ENCODE results near the gene MAPK4. TPM values are rescaled to one million over a fixed set of nuclear protein-coding genes. Genes with fewer than 3 reads are reported as not detected.

The MAPK4 gene
- total RNA-seq, 1 experiment from 2014 or later: not detected

GRCh38 chr18:50737127-50737526 lies 177.2 kb downstream of the MAPK4 start:
- Histone ChIP-seq H4K20me1 (ENCODE audit: insufficient read depth) (no peaks in the 10 kb centered on the region), H3K4me2 (no peak overlapping the region), H3K27me3 (ENCODE audit: insufficient read depth, low read depth) (no peaks in the 10 kb centered on the region), H3F3A (ENCODE audit: insufficient read depth, low read depth) (no peaks in the 10 kb centered on the region), H3K79me2 (ENCODE audit: low read depth) (no peaks in the 10 kb centered on the region), H3K27ac (no peak overlapping the region), H3K36me3 (ENCODE audit: low read depth) (no peaks in the 10 kb centered on the region), H3K4me1 (replicated peaks; ENCODE audit: insufficient read depth) (no peaks in the 10 kb centered on the region), H2AFZ (no peak overlapping the region), H3K9me2 (ENCODE audit: insufficient read depth) (no peaks in the 10 kb centered on the region), H3K4me3 (no peak overlapping the region), H3K9me3 (ENCODE audit: insufficient read depth, low read depth) (no peaks in the 10 kb centered on the region)
- BruUV-seq (replicated peaks): no TSS peak
- ChIA-PET CTCF (no interaction called here), POLR2A (ENCODE audit: unreplicated experiment) (no interaction called here)
- no peak for DNase-seq
- intact Hi-C loops (cut with micrococcal nuclease; ENCODE audit: unreplicated experiment): no loop called here
- TF ChIP-seq EZH2 (IDR thresholded peaks at IDR 0.05; ENCODE audit: low read depth): no peak
- TF ChIP-seq CTCF (conservative IDR thresholded peaks at IDR 0.05): no peak

DNA sequence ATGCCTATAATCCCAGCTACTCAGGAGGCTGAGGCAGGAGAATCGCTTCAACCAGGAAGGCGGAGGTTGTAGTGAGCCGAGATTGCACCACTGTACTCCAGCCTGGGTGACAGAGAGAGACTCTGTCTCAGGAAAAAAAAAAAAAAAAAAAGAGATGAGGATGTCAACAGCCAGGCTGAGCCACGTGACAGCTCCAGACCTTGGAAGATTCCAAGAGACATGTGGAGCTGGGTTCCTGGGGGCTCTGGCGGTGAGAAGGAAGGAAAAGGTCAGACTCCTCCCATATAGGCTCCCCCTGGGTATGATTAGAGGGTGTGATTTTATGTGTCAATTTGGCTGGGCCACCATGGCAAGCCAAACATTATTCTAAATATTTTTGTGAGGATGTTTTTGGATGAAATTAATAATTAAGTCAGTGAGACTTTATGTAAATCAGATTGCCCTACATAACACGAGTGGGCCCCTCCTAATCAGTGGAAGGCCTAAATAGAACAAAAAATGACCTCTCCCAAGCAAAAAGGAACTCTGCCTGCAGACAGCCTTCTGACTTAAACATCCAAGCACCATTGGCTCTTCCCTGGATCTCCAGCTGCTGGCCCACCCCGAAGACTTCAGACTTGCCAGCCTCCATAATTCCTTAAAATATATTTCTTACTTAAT lies 178.3 kb downstream of the MAPK4 start:
- no peak overlapping the region for H3K27ac ChIP-seq
- BruUV-seq (replicated peaks): no TSS peak
- H2AFZ ChIP-seq: no peak overlapping the region
- intact Hi-C loops (cut with micrococcal nuclease; ENCODE audit: unreplicated experiment): no loop called here
- H3K4me1 ChIP-seq (replicated peaks; ENCODE audit: insufficient read depth): no peaks in the 10 kb centered on the region
- TF ChIP-seq CTCF (conservative IDR thresholded peaks at IDR 0.05) (no peak), EZH2 (IDR thresholded peaks at IDR 0.05; ENCODE audit: low read depth) (no peak)
- H3K36me3 ChIP-seq (ENCODE audit: low read depth): no peaks in the 10 kb centered on the region
- no peaks in the 10 kb centered on the region for H3K9me3 ChIP-seq (ENCODE audit: insufficient read depth, low read depth)
- ChIA-PET POLR2A (ENCODE audit: unreplicated experiment) (interaction anchor here (0.6 kb wide), 1 partner anchor 1177 kb away, joined by 5 read pairs; no protein-coding TSS in a partner anchor), CTCF (no interaction called here)
- no peaks in the 10 kb centered on the region for H3F3A ChIP-seq (ENCODE audit: insufficient read depth, low read depth)
- no peak for DNase-seq
- H3K9me2 ChIP-seq (ENCODE audit: insufficient read depth): no peaks in the 10 kb centered on the region
- H4K20me1 ChIP-seq (ENCODE audit: insufficient read depth): no peaks in the 10 kb centered on the region
- H3K4me2 ChIP-seq: no peak overlapping the region
- peaks cover 5% of the 10 kb centered on the region; the same call in 1 of the 2 replicates for H3K27me3 ChIP-seq (ENCODE audit: insufficient read depth, low read depth)
- no peak overlapping the region for H3K4me3 ChIP-seq
- no peaks in the 10 kb centered on the region for H3K79me2 ChIP-seq (ENCODE audit: low read depth)

GRCh38 chr18:50742952-50743351 lies 183.1 kb downstream of the MAPK4 start:
- Histone ChIP-seq H2AFZ (no peak overlapping the region), H3K4me3 (no peak overlapping the region), H3K9me3 (ENCODE audit: insufficient read depth, low read depth) (no peaks in the 10 kb centered on the region), H4K20me1 (ENCODE audit: insufficient read depth) (no peaks in the 10 kb centered on the region), H3K79me2 (ENCODE audit: low read depth) (no peaks in the 10 kb centered on the region), H3K4me2 (no peak overlapping the region), H3F3A (ENCODE audit: insufficient read depth, low read depth) (no peaks in the 10 kb centered on the region), H3K27me3 (ENCODE audit: insufficient read depth, low read depth) (peaks cover 10% of the 10 kb centered on the region), H3K4me1 (replicated peaks; ENCODE audit: insufficient read depth) (no peaks in the 10 kb centered on the region), H3K36me3 (ENCODE audit: low read depth) (no peaks in the 10 kb centered on the region), H3K27ac (no peak overlapping the region), H3K9me2 (ENCODE audit: insufficient read depth) (no peaks in the 10 kb centered on the region)
- no peak for DNase-seq
- ChIA-PET CTCF (no interaction called here), POLR2A (ENCODE audit: unreplicated experiment) (no interaction called here)
- no TSS peak for BruUV-seq (replicated peaks)
- intact Hi-C loops (cut with micrococcal nuclease; ENCODE audit: unreplicated experiment): no loop called here
- TF ChIP-seq EZH2 (IDR thresholded peaks at IDR 0.05; ENCODE audit: low read depth) (no peak), CTCF (conservative IDR thresholded peaks at IDR 0.05) (no peak)
